ENCODE measurements around the gene FAM98C. TPM values are rescaled to one million over a fixed set of nuclear protein-coding genes. Genes with fewer than 3 reads are reported as not detected.

FAM98C gene
- total and polyA plus RNA-seq, 2 of the 13 experiments (the other 11 are each of a cell fraction or from before 2014, with no cell fraction given), result 10.0 to 11.5 TPM

DNA sequence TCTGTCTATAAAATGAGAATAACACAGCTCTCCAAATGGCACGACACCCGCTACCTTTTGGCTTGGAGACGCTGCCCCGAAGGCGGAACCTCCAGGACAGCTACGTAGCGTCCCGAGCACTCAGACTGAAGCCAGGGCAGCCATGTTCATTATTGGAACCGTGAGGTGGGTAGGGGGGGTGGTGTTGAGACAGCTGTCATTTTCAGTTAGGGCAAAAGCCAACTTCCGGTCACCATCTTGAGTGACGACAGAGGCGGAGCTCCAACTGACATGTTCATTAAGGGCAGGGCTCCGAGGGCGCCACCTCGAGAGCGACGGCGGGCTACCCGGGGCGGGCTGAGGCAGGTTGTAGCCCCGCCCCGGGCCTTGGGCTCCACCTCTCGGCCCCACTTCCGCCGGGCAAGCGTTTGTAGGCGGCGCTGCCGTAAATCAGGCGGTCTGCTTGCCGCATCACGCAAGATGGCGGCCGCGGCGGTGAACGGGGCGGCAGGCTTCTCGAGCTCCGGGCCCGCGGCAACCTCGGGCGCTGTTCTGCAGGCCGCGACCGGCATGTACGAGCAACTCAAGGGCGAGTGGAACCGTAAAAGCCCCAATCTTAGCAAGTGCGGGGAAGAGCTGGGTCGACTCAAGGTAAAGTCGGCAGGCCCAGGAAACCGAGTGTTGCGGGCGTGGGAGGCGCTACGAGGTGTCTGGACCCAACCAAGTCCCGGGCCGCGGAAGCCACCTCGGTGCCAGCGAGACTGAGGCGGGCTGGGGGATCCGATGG lies 28.4 kb upstream of the FAM98C start, which contains the start of gene PSMD8 (continued):
- no peak; the same call in 1 of the 2 replicates for TF ChIP-seq HOXD1 (CRISPR knock-in tag; IDR thresholded peaks at IDR 0.05)
- no peak for TF ChIP-seq JDP2 (CRISPR knock-in tag; IDR thresholded peaks at IDR 0.05; ENCODE audit: borderline replicate concordance)
- no peak; the same call in 1 of the 2 replicates for TF ChIP-seq ZFP90 (CRISPR knock-in tag; IDR thresholded peaks at IDR 0.05; ENCODE audit: borderline replicate concordance)
- TF ChIP-seq PRMT3 (CRISPR knock-in tag; IDR thresholded peaks at IDR 0.05; ENCODE audit: borderline replicate concordance, low read depth), result peak; percentile 76; the same call in 1 of the 2 replicates
- no peak; the same call in 1 of the 2 replicates for TF ChIP-seq ZSCAN12 (CRISPR knock-in tag; IDR thresholded peaks at IDR 0.05)
- 0 out of 2 replicates have a peak, but pooled peaks have one; percentile 87 for TF ChIP-seq ZNF816 (CRISPR knock-in tag; IDR thresholded peaks at IDR 0.05; ENCODE audit: borderline replicate concordance)
- TF ChIP-seq NFYB (CRISPR knock-in tag; IDR thresholded peaks at IDR 0.05), result peak; percentile 51
- peak; percentile 60; the same call in 1 of the 2 replicates for TF ChIP-seq FOXO1 (CRISPR knock-in tag; IDR thresholded peaks at IDR 0.05)
- peak; percentile 38 for TF ChIP-seq TEAD3 (CRISPR knock-in tag; optimal IDR thresholded peaks at IDR 0.05; ENCODE audit: borderline replicate concordance)
- TF ChIP-seq ZNF7 (CRISPR knock-in tag; IDR thresholded peaks at IDR 0.05), result no peak
- TF ChIP-seq AHR (CRISPR knock-in tag; IDR thresholded peaks at IDR 0.05), result 0 out of 2 replicates have a peak, but pooled peaks have one; percentile 51
- TF ChIP-seq, protein P1, sequence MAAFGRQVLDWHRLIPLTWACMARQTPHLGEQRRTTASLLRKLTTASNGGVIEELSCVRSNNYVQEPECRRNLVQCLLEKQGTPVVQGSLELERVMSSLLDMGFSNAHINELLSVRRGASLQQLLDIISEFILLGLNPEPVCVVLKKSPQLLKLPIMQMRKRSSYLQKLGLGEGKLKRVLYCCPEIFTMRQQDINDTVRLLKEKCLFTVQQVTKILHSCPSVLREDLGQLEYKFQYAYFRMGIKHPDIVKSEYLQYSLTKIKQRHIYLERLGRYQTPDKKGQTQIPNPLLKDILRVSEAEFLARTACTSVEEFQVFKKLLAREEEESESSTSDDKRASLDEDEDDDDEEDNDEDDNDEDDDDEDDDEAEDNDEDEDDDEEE (CRISPR knock-in tag; IDR thresholded peaks at IDR 0.05), result 0 out of 2 replicates have a peak, but pooled peaks have one; percentile 69
- TF ChIP-seq ZBTB1 (CRISPR knock-in tag; IDR thresholded peaks at IDR 0.05; ENCODE audit: borderline replicate concordance), result no peak
- TF ChIP-seq KAT2B (IDR thresholded peaks at IDR 0.05; ENCODE audit: borderline replicate concordance, low read depth, low read length), result no peak
- TF ChIP-seq, protein P2, sequence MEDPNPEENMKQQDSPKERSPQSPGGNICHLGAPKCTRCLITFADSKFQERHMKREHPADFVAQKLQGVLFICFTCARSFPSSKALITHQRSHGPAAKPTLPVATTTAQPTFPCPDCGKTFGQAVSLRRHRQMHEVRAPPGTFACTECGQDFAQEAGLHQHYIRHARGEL (CRISPR knock-in tag; IDR thresholded peaks at IDR 0.05), result no peak; the same call in 1 of the 2 replicates
- peak; percentile 75 for TF ChIP-seq ZMYM4 (CRISPR knock-in tag; IDR thresholded peaks at IDR 0.05)
- no peak for TF ChIP-seq TAF15 (IDR thresholded peaks at IDR 0.05; ENCODE audit: low read depth, low read length, poor library complexity, severe bottlenecking)
- TF ChIP-seq, protein P3, sequence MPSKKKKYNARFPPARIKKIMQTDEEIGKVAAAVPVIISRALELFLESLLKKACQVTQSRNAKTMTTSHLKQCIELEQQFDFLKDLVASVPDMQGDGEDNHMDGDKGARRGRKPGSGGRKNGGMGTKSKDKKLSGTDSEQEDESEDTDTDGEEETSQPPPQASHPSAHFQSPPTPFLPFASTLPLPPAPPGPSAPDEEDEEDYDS (CRISPR knock-in tag; IDR thresholded peaks at IDR 0.05), result peak; percentile 88
- peak; percentile 75 for TF ChIP-seq ZNF441 (CRISPR knock-in tag; IDR thresholded peaks at IDR 0.05; ENCODE audit: borderline replicate concordance)
- TF ChIP-seq TCF7L2 (IDR thresholded peaks at IDR 0.05; ENCODE audit: low read depth, low read length), result no peak
- TF ChIP-seq ZSCAN31 (CRISPR knock-in tag; IDR thresholded peaks at IDR 0.05; ENCODE audit: low read depth), result peak; percentile 83
- TF ChIP-seq ZNF674 (CRISPR knock-in tag; IDR thresholded peaks at IDR 0.05; ENCODE audit: low read depth), result peak; percentile 61; the same call in 1 of the 2 replicates
- TF ChIP-seq, protein P4, sequence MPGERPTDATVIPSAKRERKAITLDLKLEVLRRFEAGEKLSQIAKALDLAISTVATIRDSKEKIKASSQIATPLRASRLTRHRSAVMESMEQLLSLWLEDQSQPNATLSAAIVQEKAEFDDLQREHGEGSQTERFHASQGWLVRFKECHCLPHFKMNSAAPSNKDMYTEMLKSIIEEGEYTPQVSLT (CRISPR knock-in tag; IDR thresholded peaks at IDR 0.05; ENCODE audit: borderline replicate concordance, low read depth), result no peak
- TF ChIP-seq GPN1 (CRISPR knock-in tag; IDR thresholded peaks at IDR 0.05; ENCODE audit: borderline replicate concordance), result 0 out of 2 replicates have a peak, but pooled peaks have one; percentile 50
- no peak for TF ChIP-seq MLLT10 (CRISPR knock-in tag; IDR thresholded peaks at IDR 0.05)
- 0 out of 2 replicates have a peak, but pooled peaks have one; percentile 50 for TF ChIP-seq ZC3H13 (CRISPR knock-in tag; IDR thresholded peaks at IDR 0.05)
- TF ChIP-seq HIVEP1 (CRISPR knock-in tag; IDR thresholded peaks at IDR 0.05), result peak; percentile 70; the same call in 1 of the 2 replicates
- no peak; the same call in 1 of the 2 replicates for TF ChIP-seq EHMT2 (IDR thresholded peaks at IDR 0.05; ENCODE audit: borderline replicate concordance, low read depth, low read length)
- peak; percentile 62; the same call in 1 of the 2 replicates for TF ChIP-seq MXD4 (CRISPR knock-in tag; IDR thresholded peaks at IDR 0.05)
- no peak for TF ChIP-seq NFRKB (IDR thresholded peaks at IDR 0.05)
